Stomach (tissue), 9 donors: ENCODE results near the gene CYTH3. TPM values are rescaled to one million over a fixed set of nuclear protein-coding genes. Genes with fewer than 3 reads are reported as not detected.

Experiments
- DNase-seq, 2 donors: peaks; one replicate each; pipeline versions ENCODE4 v3.0.0 to v3.0.0-alpha.2; 2013 to 2019
- H3K27ac ChIP-seq, 5 donors: fragments of 200-600 bp in 4 of 5; sonication (generic) in 4 of 5; one replicate each; pipeline ENCODE4 v1.5.1; 2013 to 2019; ENCODE audit warnings: mild to moderate bottlenecking in 1 of 5, moderate library complexity in 1 of 5
- H3K27me3 ChIP-seq, 3 donors: fragments of 200-600 bp; sonication (generic); one replicate each; pipeline ENCODE4 v1.5.1; 2017 to 2019; ENCODE audit warnings: mixed run types in 1 of 3
- H3K36me3 ChIP-seq, 4 donors: fragments of 200-600 bp; sonication (generic); 1 replicate in 3 of 4; 2 replicates in 1 of 4; pipeline ENCODE4 v1.5.1; 2016 to 2019
- H3K4me1 ChIP-seq, 4 donors: fragments of 200-600 bp; sonication (generic); one replicate each; pipeline ENCODE4 v1.5.1; 2016 to 2019
- H3K4me3 ChIP-seq, 4 donors: fragments of 200-600 bp; sonication (generic) in 3 of 4; one replicate each; pipeline ENCODE4 v1.5.1; 2016 to 2019; ENCODE audit warnings: mild to moderate bottlenecking in 1 of 4
- H3K9me3 ChIP-seq, 4 donors: fragments of 200-600 bp; sonication (generic); one replicate each; pipeline ENCODE4 v1.5.1; 2016 to 2019
- CTCF ChIP-seq, 7 experiments: fragments of 450-650 bp in 4 of 7; fragments of 200-600 bp in 3 of 7; sonication (generic) in 3 of 7; IDR thresholded peaks; one replicate each; pipeline ENCODE4 v1.5.1; 2016 to 2019; ENCODE audit warnings: antibody characterized with exemption in 7 of 7, control low read depth in 2 of 7, mild to moderate bottlenecking in 1 of 7
- EP300 ChIP-seq: sonication (generic); formaldehyde crosslinking; IDR thresholded peaks from one replicate; pipeline ENCODE4 v1.6.1; 2017; ENCODE audit warnings: antibody characterized with exemption
- POLR2A ChIP-seq, 4 donors: fragments of 450-650 bp; IDR thresholded peaks; one replicate each; pipeline ENCODE4 v1.6.1; 2016; ENCODE audit warnings: antibody characterized with exemption in 4 of 4, control low read depth in 2 of 4, mild to moderate bottlenecking in 1 of 4, moderate library complexity in 1 of 4
- POLR2AphosphoS5 ChIP-seq, 3 donors: sonication (generic); formaldehyde crosslinking; IDR thresholded peaks; one replicate each; pipeline ENCODE4 v1.6.1; 2016; ENCODE audit warnings: antibody characterized with exemption in 3 of 3
- WGBS, 5 donors: extraction: QIAGEN DNeasy Blood & Tissue Kit in 3 of 5; methylation state at CpG; one replicate each; pipeline versions ENCODE4 v1.1.5 to v1.1.7; 2013 to 2018; 5-methylcytosine and 5-hydroxymethylcytosine counted together
- intact Hi-C: fragments of 100-400 bp; cut with DNase I; formaldehyde crosslinking; loops from one replicate; pipeline ENCODE4 v1.15.1; 2023; ENCODE audit warnings: low total_unique reads
- polyA plus RNA-seq, 3 donors: library from polyadenylated mRNA; stranded (reverse); fragments of 200-250 nt; gene quantifications; one replicate each; pipeline ENCODE4 v1.2.3, GENCODE V29; 2013
- total RNA-seq, 5 donors: library from RNA; depleted of rRNA; stranded (reverse); fragments of >200 nt; gene quantifications; one replicate each; pipeline versions ENCODE4 v1.1.0 to v1.2.3, GENCODE V29; 2014 to 2016
- donor health status: healthy with polysubstance abuse.
- donor health status: Bipolar disorder and iron deficiency.
- donor health status: healthy.

CYTH3 gene
- total and polyA plus RNA-seq, 8 donors, result 5.1 to 33.8 (median 16.1) TPM

GRCh38 chr7:6279341-6279740 is 6.9 kb upstream of the CYTH3 start:
- Histone ChIP-seq H3K27me3 (no peaks in the 10 kb centered on the region), H3K4me3 (no peak overlapping the region), H3K27ac (no peak overlapping the region), H3K4me1 (no peaks in the 10 kb centered on the region), H3K9me3 (no peaks in the 10 kb centered on the region), H3K36me3 (no peaks in the 10 kb centered on the region)
- no peak for DNase-seq
- no peak for TF ChIP-seq POLR2AphosphoS5 (IDR thresholded peaks at IDR 0.05)
- TF ChIP-seq POLR2A (IDR thresholded peaks at IDR 0.05), result no peak
- no peak for TF ChIP-seq CTCF (IDR thresholded peaks at IDR 0.05)
- TF ChIP-seq EP300, result no peak
- intact Hi-C loops, result no loop called here
- 68 to 79% (median 74%) methylated on average over 3 of the region's 3 CpGs for WGBS, 5 donors

- no peak for DNase-seq
- Histone ChIP-seq H3K27me3 (no peaks in the 10 kb centered on the region), H3K4me1 (no peaks in the 10 kb centered on the region), H3K4me3 (no peak overlapping the region), H3K36me3 (no peaks in the 10 kb centered on the region), H3K27ac (no peak overlapping the region), H3K9me3 (no peaks in the 10 kb centered on the region)
- TF ChIP-seq EP300 (no peak), POLR2A (IDR thresholded peaks at IDR 0.05) (no peak), POLR2AphosphoS5 (IDR thresholded peaks at IDR 0.05) (no peak), CTCF (IDR thresholded peaks at IDR 0.05) (no peak)
- intact Hi-C loops, result no loop called here
- WGBS, 5 donors, result 92 to 96% (median 94%) methylated on average over 9 of the region's 9 CpGs
Observed at GRCh38 chr7:6278749-6279310, 6.4 kb upstream of the CYTH3 start.

DNA sequence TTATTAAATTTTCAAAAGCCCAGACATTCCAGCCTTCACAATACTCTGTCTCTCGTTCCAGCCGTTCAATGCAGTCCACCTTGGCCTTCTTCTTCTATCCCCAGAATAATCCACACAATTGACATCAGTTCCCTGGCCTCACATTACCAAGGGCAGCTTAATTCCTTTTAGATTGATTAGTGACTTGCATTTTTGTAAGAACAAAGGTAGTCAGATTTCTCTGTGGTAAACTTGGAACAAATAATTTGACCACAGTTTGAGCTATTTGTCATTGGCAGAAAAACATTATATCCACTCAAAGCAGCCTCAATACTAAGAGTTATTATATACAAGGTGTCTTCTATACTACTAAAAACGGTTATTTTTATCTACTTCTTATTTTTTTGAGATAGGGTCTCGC is 5.1 kb upstream of the CYTH3 start:
- peaks cover 7 to 11% (median 9%) of the 10 kb centered on the region in 4 donors for H3K4me1 ChIP-seq
- intact Hi-C loops, result no loop called here
- no peak overlapping the region for H3K4me3 ChIP-seq
- H3K36me3 ChIP-seq, result no peaks in the 10 kb centered on the region
- no peak overlapping the region for H3K27ac ChIP-seq
- H3K27me3 ChIP-seq, result no peaks in the 10 kb centered on the region
- no peaks in the 10 kb centered on the region for H3K9me3 ChIP-seq
- no peak for DNase-seq
- TF ChIP-seq EP300, result no peak
- TF ChIP-seq POLR2AphosphoS5 (IDR thresholded peaks at IDR 0.05), result no peak
- TF ChIP-seq POLR2A (IDR thresholded peaks at IDR 0.05), result no peak
- TF ChIP-seq CTCF (IDR thresholded peaks at IDR 0.05), result no peak
- 87 to 92% (median 88%) methylated on average over 4 of the region's 4 CpGs for WGBS, 5 donors

DNA sequence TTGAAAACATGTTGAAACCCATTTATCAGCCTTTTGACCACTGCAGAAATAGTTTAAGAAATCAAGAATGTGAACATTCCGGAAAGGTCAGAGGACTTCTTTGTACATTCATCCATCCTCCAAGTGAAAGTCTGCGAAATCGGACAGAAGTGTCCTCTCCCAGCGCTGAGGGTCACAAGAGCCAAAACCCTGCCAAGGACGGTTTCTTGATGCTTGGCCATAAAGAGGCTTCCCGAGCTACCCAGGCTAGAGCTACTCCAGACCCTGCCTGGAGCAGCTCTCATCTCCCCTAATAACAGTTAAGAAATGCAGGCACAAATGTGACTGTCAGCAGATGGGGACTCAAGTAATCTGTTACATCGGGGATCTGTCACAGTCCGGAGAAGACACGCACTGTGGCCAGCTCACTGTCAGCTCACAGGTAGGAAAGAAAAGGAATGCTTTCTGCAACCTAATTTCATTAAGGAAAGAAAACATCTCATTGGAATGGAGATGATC is 4.5 kb upstream of the CYTH3 start:
- no peak for DNase-seq
- TF ChIP-seq POLR2A (IDR thresholded peaks at IDR 0.05), result no peak
- 78 to 88% (median 86%) methylated on average over 9 of the region's 9 CpGs for WGBS, 5 donors
- Histone ChIP-seq H3K36me3 (no peaks in the 10 kb centered on the region), H3K4me3 (no peak overlapping the region), H3K9me3 (no peaks in the 10 kb centered on the region), H3K27me3 (no peaks in the 10 kb centered on the region), H3K27ac (no peak overlapping the region), H3K4me1 (peaks cover 7 to 11% (median 10%) of the 10 kb centered on the region in 4 donors)
- intact Hi-C loops, result no loop called here

DNA sequence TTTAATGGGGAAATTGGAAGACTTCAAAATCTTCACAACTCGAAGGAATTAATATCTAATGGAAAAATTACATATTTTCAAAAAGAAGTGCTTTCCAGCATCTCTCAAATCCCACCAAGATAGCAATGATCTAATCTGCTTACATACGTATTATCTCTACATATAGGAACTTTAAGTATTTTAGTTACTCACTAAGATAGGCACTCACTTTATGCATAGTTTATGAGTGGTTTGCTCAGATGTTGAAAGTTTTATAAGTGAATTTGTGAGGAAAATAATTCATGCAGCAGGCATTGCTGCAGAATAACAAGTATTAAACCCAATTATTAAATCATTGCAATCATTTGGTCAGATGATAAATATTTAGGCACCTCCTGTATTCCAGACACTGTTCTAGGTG is 2.3 kb upstream of the CYTH3 start:
- intact Hi-C loops, result no loop called here
- no peak for DNase-seq
- TF ChIP-seq POLR2A (IDR thresholded peaks at IDR 0.05) (no peak), POLR2AphosphoS5 (IDR thresholded peaks at IDR 0.05) (no peak), EP300 (no peak), CTCF (IDR thresholded peaks at IDR 0.05) (no peak)
- Histone ChIP-seq H3K4me1 (peaks cover 23 to 30% (median 27%) of the 10 kb centered on the region in 4 donors), H3K36me3 (no peaks in the 10 kb centered on the region), H3K27me3 (no peaks in the 10 kb centered on the region), H3K9me3 (no peaks in the 10 kb centered on the region), H3K4me3 (no peak overlapping the region), H3K27ac (no peak overlapping the region)
- WGBS, 5 donors, result 76 to 87% (median 83%) methylated on average over 2 of the region's 2 CpGs
